ENCODE results near the gene PHTF2. TPM values are rescaled to one million over a fixed set of nuclear protein-coding genes. Genes with fewer than 3 reads are reported as not detected.

Gene PHTF2
- total and polyA plus RNA-seq, 4 donors: 5.1 to 37.1 (median 8.7) TPM

DNA sequence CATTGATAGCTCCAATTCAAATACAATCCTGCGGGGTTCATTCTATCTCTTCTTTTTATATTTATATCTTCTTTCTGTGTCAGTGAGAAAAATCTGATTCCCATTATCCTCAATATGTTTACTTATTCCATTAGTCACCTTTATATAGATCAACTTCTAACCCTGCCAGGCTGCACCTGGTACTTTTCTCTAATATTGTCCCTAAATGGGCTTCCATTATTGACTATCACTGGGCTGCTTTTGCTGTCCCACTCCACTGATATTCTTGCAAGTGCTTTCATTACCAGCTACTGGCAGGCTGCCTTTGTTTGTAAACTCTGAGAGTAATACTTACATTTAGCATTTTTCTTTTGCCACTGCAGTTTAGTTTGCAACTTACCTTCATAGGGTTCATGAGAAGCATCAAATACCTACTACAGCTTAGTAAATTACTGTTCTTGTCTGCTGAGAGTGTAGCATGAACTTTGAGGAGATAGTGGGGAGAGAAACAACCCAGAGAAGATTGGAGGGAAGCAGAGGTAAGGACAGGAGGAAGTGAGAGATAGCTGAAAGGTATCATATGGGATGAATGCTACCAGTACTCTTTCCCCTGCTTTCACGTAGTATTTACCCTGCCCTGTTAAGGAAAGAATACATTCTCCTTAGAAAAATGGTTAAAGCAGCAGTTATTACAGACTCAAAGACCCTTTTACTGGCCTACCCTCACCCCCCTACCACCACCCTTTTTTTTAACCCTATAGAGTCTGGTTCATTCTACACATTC, 119.1 kb downstream of the PHTF2 start:
- Histone ChIP-seq H3K9ac (ENCODE audit: insufficient read depth in 1 of 2, low read length in 2 of 2) (no peak overlapping the region), H3K27ac (ENCODE audit: low read depth in 1 of 2, low read length in 1 of 2) (no peak overlapping the region), H3K27me3 (ENCODE audit: control insufficient read depth in 3 of 3, insufficient read depth in 3 of 3, low read length in 2 of 3) (no peaks in the 10 kb centered on the region), H3K4me1 (ENCODE audit: control insufficient read depth in 5 of 5, insufficient read depth in 5 of 5, low read length in 5 of 5) (no peaks in the 10 kb centered on the region), H3K36me3 (ENCODE audit: control insufficient read depth in 4 of 4, insufficient read depth in 4 of 4, low read length in 4 of 4) (peaks cover 0 to 8% (median 3%) of the 10 kb centered on the region in 4 donors), H3K9me3 (ENCODE audit: control insufficient read depth in 4 of 4, insufficient read depth in 3 of 4, low read length in 3 of 4) (no peaks in the 10 kb centered on the region), H3K4me3 (no peak overlapping the region)
- DNase-seq (no peak), ATAC-seq (ENCODE audit: insufficient read depth, low FRiP score) (no peak)
- WGBS, 2 donors: 97 to 99% methylated on average over 2 of the region's 2 CpGs
- TF ChIP-seq, protein P1, sequence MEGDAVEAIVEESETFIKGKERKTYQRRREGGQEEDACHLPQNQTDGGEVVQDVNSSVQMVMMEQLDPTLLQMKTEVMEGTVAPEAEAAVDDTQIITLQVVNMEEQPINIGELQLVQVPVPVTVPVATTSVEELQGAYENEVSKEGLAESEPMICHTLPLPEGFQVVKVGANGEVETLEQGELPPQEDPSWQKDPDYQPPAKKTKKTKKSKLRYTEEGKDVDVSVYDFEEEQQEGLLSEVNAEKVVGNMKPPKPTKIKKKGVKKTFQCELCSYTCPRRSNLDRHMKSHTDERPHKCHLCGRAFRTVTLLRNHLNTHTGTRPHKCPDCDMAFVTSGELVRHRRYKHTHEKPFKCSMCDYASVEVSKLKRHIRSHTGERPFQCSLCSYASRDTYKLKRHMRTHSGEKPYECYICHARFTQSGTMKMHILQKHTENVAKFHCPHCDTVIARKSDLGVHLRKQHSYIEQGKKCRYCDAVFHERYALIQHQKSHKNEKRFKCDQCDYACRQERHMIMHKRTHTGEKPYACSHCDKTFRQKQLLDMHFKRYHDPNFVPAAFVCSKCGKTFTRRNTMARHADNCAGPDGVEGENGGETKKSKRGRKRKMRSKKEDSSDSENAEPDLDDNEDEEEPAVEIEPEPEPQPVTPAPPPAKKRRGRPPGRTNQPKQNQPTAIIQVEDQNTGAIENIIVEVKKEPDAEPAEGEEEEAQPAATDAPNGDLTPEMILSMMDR (IDR thresholded peaks at IDR 0.05; ENCODE audit: control extremely low read depth, extremely low read depth): no peak

DNA sequence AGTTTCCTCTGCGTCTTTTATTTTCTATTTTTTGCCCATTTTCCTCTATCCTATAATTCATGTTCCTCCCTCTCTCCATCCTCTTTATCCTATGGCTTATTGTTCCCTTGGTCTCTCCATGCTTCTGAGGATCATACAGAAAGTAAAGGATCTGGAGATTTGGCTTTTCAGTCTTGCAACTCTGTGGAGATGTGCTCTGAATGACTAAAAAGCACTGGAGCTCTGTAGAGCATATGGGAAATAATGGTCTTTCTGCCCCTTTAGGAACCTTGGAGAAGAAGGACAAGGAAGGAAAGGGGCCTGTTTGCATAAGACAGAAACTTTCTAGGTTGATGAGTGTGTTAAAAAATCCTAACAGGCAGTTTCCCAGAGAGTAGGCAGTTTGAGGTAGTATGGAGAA, 120.1 kb downstream of the PHTF2 start:
- Histone ChIP-seq H3K4me1 (ENCODE audit: control insufficient read depth in 5 of 5, insufficient read depth in 5 of 5, low read length in 5 of 5) (no peaks in the 10 kb centered on the region), H3K27me3 (ENCODE audit: control insufficient read depth in 3 of 3, insufficient read depth in 3 of 3, low read length in 2 of 3) (no peaks in the 10 kb centered on the region), H3K9me3 (ENCODE audit: control insufficient read depth in 4 of 4, insufficient read depth in 3 of 4, low read length in 3 of 4) (no peaks in the 10 kb centered on the region), H3K4me3 (no peak overlapping the region), H3K27ac (ENCODE audit: low read depth in 1 of 2, low read length in 1 of 2) (no peak overlapping the region), H3K36me3 (ENCODE audit: control insufficient read depth in 4 of 4, insufficient read depth in 4 of 4, low read length in 4 of 4) (peaks cover 0 to 8% (median 3%) of the 10 kb centered on the region in 4 donors), H3K9ac (ENCODE audit: insufficient read depth in 1 of 2, low read length in 2 of 2) (no peak overlapping the region)
- no peak for ATAC-seq (ENCODE audit: insufficient read depth, low FRiP score)
- DNase-seq: no peak
- 89 to 93% methylated on average over 1 of the region's 1 CpG for WGBS, 2 donors
- TF ChIP-seq, protein P1 (IDR thresholded peaks at IDR 0.05; ENCODE audit: control extremely low read depth, extremely low read depth): no peak

DNA sequence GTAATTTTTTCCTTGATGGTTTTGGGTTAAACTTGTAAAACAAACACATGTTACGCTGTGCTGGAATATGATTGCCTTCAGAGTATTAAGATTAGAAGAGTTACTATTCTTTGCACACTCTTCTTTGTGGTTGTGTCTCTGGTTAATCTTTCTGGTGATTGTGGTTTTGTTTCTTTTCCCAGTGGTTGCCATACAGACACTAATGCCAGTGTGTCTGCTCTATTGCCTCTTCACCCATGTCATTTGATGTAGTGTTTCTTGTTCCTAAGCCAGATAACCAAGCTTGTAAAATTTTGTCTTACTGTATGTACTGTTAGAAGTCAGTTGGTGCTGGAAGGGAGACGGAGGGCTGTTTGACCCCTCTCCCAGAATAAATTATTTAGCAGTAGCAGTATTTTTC, 124.8 kb downstream of the PHTF2 start:
- Histone ChIP-seq H3K36me3 (ENCODE audit: control insufficient read depth in 4 of 4, insufficient read depth in 4 of 4, low read length in 4 of 4) (peaks cover 0 to 6% (median 3%) of the 10 kb centered on the region in 4 donors), H3K4me3 (no peak overlapping the region), H3K9me3 (ENCODE audit: control insufficient read depth in 4 of 4, insufficient read depth in 3 of 4, low read length in 3 of 4) (no peaks in the 10 kb centered on the region), H3K4me1 (ENCODE audit: control insufficient read depth in 5 of 5, insufficient read depth in 5 of 5, low read length in 5 of 5) (no peaks in the 10 kb centered on the region), H3K9ac (ENCODE audit: insufficient read depth in 1 of 2, low read length in 2 of 2) (no peak overlapping the region), H3K27ac (ENCODE audit: low read depth in 1 of 2, low read length in 1 of 2) (no peak overlapping the region), H3K27me3 (ENCODE audit: control insufficient read depth in 3 of 3, insufficient read depth in 3 of 3, low read length in 2 of 3) (no peaks in the 10 kb centered on the region)
- TF ChIP-seq, protein P1 (IDR thresholded peaks at IDR 0.05; ENCODE audit: control extremely low read depth, extremely low read depth): no peak
- DNase-seq (no peak), ATAC-seq (ENCODE audit: insufficient read depth, low FRiP score) (no peak)
- 90 to 94% methylated on average over 2 of the region's 2 CpGs for WGBS, 2 donors

Data from lung (tissue), 12 donors.